NCI-H748 (cell line): ENCODE results near the gene COL6A2.
"Not testable (repeated sequence)": the region's sequence is repeated elsewhere in the genome, so short reads cannot be mapped to it uniquely, and the experiment has no call there.

Experiments used
- DNase-seq: peaks from one replicate; lab custom pipeline; 2025; ENCODE audit not compliant: unreplicated experiment; lab: John Stamatoyannopoulos, UW

The COL6A2 gene

GRCh38 chr21:46139686-46140085 lies 41.8 kb downstream of the COL6A2 start:
- no peak for DNase-seq

GRCh38 chr21:46140352-46141003 lies 42.6 kb downstream of the COL6A2 start:
- not testable (repeated sequence) for DNase-seq

- no peak for DNase-seq
These were observed 44.1 kb downstream of the COL6A2 start for GRCh38 chr21:46141767-46142581.

GRCh38 chr21:46142582-46143473 lies 44.9 kb downstream of the COL6A2 start:
- DNase-seq, result no peak

GRCh38 chr21:46144464-46145070 lies 46.7 kb downstream of the COL6A2 start:
- no peak for DNase-seq

GRCh38 chr21:46145159-46145839 lies 47.4 kb downstream of the COL6A2 start:
- DNase-seq, result no peak

- no peak for DNase-seq
These were observed 48.2 kb downstream of the COL6A2 start for GRCh38 chr21:46145840-46146691.

GRCh38 chr21:46146856-46147255 lies 48.9 kb downstream of the COL6A2 start:
- no peak for DNase-seq

- peak; percentile 48 for DNase-seq
These were observed 49.5 kb downstream of the COL6A2 start for GRCh38 chr21:46147429-46147828.

- DNase-seq, result no peak
These were observed 50.2 kb downstream of the COL6A2 start for GRCh38 chr21:46148106-46148505.

GRCh38 chr21:46149205-46149901 lies 51.4 kb downstream of the COL6A2 start:
- no peak for DNase-seq

- no peak for DNase-seq
These were observed 52.2 kb downstream of the COL6A2 start for GRCh38 chr21:46150073-46150472.

- DNase-seq, result no peak
These were observed 52.7 kb downstream of the COL6A2 start for GRCh38 chr21:46150491-46151121.

GRCh38 chr21:46151261-46151988 lies 53.5 kb downstream of the COL6A2 start:
- DNase-seq, result no peak

- no peak for DNase-seq
These were observed 54.3 kb downstream of the COL6A2 start for GRCh38 chr21:46151989-46152926.

- no peak for DNase-seq
These were observed 55.0 kb downstream of the COL6A2 start for GRCh38 chr21:46152927-46153246.
